OCI-LY7 (cell line): Measurements from ENCODE around the gene TMEM190. TPM values are rescaled to one million over a fixed set of nuclear protein-coding genes. Genes with fewer than 3 reads are reported as not detected.
A peak's percentile ranks its signal among the peaks of the same experiment; 100 is the strongest.

Source experiments
- BruUV-seq: library from RNA; stranded (reverse); fragments of 400-500 nt; replicated peaks from 2 replicates; lab custom pipeline; 2021; lab: Mats Ljungman, UMichigan
- CTCF ChIA-PET: fragments of 300-600 bp; sonication (Branson Sonifier 250); formaldehyde crosslinking; loops from one replicate; lab custom pipeline; 2022; ENCODE audit warnings: antibody characterized with exemption; ENCODE audit not compliant: unreplicated experiment; lab: Charles Lee
- POLR2A ChIA-PET: fragments of 300-600 bp; sonication (Branson Sonifier 250); formaldehyde crosslinking; loops from one replicate; lab custom pipeline; 2022; ENCODE audit warnings: antibody characterized with exemption; lab: Charles Lee
- DNase-seq: peaks from one replicate; pipeline ENCODE4 v3.0.0-alpha.2; 2015; ENCODE audit warnings: low spot score
- H2AFZ ChIP-seq: fragments of 200-600 bp; sonication (generic), shearing (Covaris generic); 2 replicates; pipeline ENCODE4 v1.6.1; 2014; ENCODE audit warnings: mild to moderate bottlenecking, antibody characterized with exemption, low read length, moderate library complexity
- H3K27ac ChIP-seq: fragments of 200-600 bp; sonication (generic); 2 replicates; pipeline ENCODE4 v1.5.1; 2014; ENCODE audit warnings: mixed run types, low read depth, mild to moderate bottlenecking, moderate library complexity, low read length, inconsistent platforms; ENCODE audit not compliant: poor library complexity, severe bottlenecking
- H3K36me3 ChIP-seq: fragments of 200-600 bp; sonication (generic); 2 replicates; pipeline ENCODE4 v1.6.1; 2014; ENCODE audit warnings: mild to moderate bottlenecking, antibody characterized with exemption, low read length, moderate library complexity, mixed read lengths; ENCODE audit not compliant: insufficient read depth
- H3K4me1 ChIP-seq: fragments of 200-600 bp; sonication (generic); 2 replicates; pipeline ENCODE4 v1.5.1; 2014; ENCODE audit warnings: mild to moderate bottlenecking, low read length; ENCODE audit not compliant: insufficient read depth, poor library complexity, severe bottlenecking
- H3K4me2 ChIP-seq: fragments of 200-600 bp; sonication (generic); 2 replicates; pipeline ENCODE4 v1.6.1; 2014; ENCODE audit warnings: mild to moderate bottlenecking, low read length
- H3K4me3 ChIP-seq: fragments of 200-600 bp; sonication (generic); 2 replicates; pipeline ENCODE4 v1.5.1; 2014; ENCODE audit warnings: mild to moderate bottlenecking, low read depth, low read length; ENCODE audit not compliant: poor library complexity, severe bottlenecking
- H3K79me2 ChIP-seq: fragments of 200-600 bp; sonication (generic); 2 replicates; pipeline ENCODE4 v1.6.1; 2016; ENCODE audit warnings: low read depth, mild to moderate bottlenecking, low read length, moderate library complexity, mixed read lengths; ENCODE audit not compliant: insufficient read depth
- H3K9me2 ChIP-seq: fragments of 200-600 bp; sonication (generic); 2 replicates; pipeline ENCODE4 v1.6.1; 2016; ENCODE audit warnings: mild to moderate bottlenecking, low read length, mixed read lengths; ENCODE audit not compliant: insufficient read depth
- H3K9me3 ChIP-seq: fragments of 200-600 bp; sonication (generic); 2 replicates; pipeline ENCODE4 v1.6.1; 2014; ENCODE audit warnings: mild to moderate bottlenecking, mixed run types, low read length, mixed read lengths
- H4K20me1 ChIP-seq: fragments of 200-600 bp; sonication (generic); 2 replicates; pipeline ENCODE4 v1.6.1; 2014; ENCODE audit warnings: mild to moderate bottlenecking, antibody characterized with exemption, low read length, moderate library complexity, mixed read lengths; ENCODE audit not compliant: insufficient read depth
- EZH2phosphoT487 ChIP-seq: fragments of 200-600 bp; sonication (generic); IDR thresholded peaks from 2 replicates; pipeline ENCODE4 v1.6.1; 2018; ENCODE audit warnings: low read depth, borderline replicate concordance, mild to moderate bottlenecking, mixed run types, antibody characterized with exemption, low read length, moderate library complexity, mixed read lengths
- intact Hi-C: fragments of 100-400 bp; cut with micrococcal nuclease; formaldehyde crosslinking; loops from one replicate; pipeline ENCODE4 v1.10.0; 2022; ENCODE audit not compliant: unreplicated experiment
- total RNA-seq, 2 experiments: library from RNA; depleted of rRNA in 1 of 2; stranded (reverse); fragments of >200 nt in 1 of 2; shearing (Covaris generic) in 1 of 2; gene quantifications; 2 replicates each; pipeline ENCODE4 v1.2.3, GENCODE V29; 2014 to 2022
- TF ChIP-seq, protein P1 (sequence below): fragments of 200-600 bp; sonication (generic); conservative IDR thresholded peaks from 2 replicates; pipeline ENCODE4 v1.5.1; 2014; ENCODE audit warnings: mild to moderate bottlenecking, antibody characterized with exemption, low read length, moderate library complexity, mixed read lengths

TMEM190 gene
- total RNA-seq, 2 experiments from 2014 or later = not detected

- no peak for TF ChIP-seq EZH2phosphoT487
- TF ChIP-seq, protein P1, sequence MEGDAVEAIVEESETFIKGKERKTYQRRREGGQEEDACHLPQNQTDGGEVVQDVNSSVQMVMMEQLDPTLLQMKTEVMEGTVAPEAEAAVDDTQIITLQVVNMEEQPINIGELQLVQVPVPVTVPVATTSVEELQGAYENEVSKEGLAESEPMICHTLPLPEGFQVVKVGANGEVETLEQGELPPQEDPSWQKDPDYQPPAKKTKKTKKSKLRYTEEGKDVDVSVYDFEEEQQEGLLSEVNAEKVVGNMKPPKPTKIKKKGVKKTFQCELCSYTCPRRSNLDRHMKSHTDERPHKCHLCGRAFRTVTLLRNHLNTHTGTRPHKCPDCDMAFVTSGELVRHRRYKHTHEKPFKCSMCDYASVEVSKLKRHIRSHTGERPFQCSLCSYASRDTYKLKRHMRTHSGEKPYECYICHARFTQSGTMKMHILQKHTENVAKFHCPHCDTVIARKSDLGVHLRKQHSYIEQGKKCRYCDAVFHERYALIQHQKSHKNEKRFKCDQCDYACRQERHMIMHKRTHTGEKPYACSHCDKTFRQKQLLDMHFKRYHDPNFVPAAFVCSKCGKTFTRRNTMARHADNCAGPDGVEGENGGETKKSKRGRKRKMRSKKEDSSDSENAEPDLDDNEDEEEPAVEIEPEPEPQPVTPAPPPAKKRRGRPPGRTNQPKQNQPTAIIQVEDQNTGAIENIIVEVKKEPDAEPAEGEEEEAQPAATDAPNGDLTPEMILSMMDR = no peak
- Histone ChIP-seq H3K79me2 (no peaks in the 10 kb centered on the region), H3K9me3 (no peaks in the 10 kb centered on the region), H3K4me1 (peaks cover 10% of the 10 kb centered on the region), H3K36me3 (no peaks in the 10 kb centered on the region), H3K9me2 (no peaks in the 10 kb centered on the region), H3K4me2 (no peak overlapping the region), H3K4me3 (no peak overlapping the region), H2AFZ (no peak overlapping the region), H3K27ac (no peak overlapping the region), H4K20me1 (no peaks in the 10 kb centered on the region)
- ChIA-PET POLR2A (no interaction called here), CTCF (no interaction called here)
- BruUV-seq = no TSS peak
- intact Hi-C loops = no loop called here
- DNase-seq = no peak
Observed at GRCh38 chr19:55333870-55334269, 42.8 kb upstream of the TMEM190 start.

DNA sequence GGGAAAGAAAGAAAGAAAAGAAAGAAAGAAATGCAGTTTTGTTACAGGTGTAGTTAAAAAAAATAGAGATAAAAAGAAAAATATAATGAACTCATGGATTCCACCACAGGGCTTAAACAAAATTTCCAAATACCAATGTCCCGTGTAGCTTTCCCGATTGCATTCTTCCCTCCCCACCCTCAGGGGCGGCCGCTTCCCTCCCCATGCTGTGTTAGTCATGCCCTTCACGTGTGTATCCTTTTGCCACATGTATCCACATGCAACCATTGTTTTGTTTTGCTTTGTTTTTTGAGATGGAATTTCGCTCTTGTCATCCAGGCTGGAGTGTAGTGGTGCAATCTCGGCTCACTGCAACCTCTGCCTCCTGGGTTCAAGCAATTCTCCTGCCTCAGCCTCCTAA lies 40.5 kb upstream of the TMEM190 start:
- no peak overlapping the region for H2AFZ ChIP-seq
- H3K4me2 ChIP-seq = no peak overlapping the region
- H3K9me3 ChIP-seq = no peaks in the 10 kb centered on the region
- intact Hi-C loops = loop anchor here (5.0 kb wide), 1 partner anchor 34 kb away; no protein-coding TSS in a partner anchor
- DNase-seq = no peak
- no peaks in the 10 kb centered on the region for H3K79me2 ChIP-seq
- POLR2A ChIA-PET = interaction anchor here (1.0 kb wide), 1 partner anchor 138 kb away, joined by 3 read pairs; no protein-coding TSS in a partner anchor
- BruUV-seq = no TSS peak
- no peaks in the 10 kb centered on the region for H4K20me1 ChIP-seq
- no peak overlapping the region for H3K4me3 ChIP-seq
- H3K36me3 ChIP-seq = no peaks in the 10 kb centered on the region
- no peak overlapping the region for H3K27ac ChIP-seq
- H3K4me1 ChIP-seq = peaks cover 21% of the 10 kb centered on the region
- TF ChIP-seq, protein P1 = no peak
- H3K9me2 ChIP-seq = no peaks in the 10 kb centered on the region
- CTCF ChIA-PET = no interaction called here

DNA sequence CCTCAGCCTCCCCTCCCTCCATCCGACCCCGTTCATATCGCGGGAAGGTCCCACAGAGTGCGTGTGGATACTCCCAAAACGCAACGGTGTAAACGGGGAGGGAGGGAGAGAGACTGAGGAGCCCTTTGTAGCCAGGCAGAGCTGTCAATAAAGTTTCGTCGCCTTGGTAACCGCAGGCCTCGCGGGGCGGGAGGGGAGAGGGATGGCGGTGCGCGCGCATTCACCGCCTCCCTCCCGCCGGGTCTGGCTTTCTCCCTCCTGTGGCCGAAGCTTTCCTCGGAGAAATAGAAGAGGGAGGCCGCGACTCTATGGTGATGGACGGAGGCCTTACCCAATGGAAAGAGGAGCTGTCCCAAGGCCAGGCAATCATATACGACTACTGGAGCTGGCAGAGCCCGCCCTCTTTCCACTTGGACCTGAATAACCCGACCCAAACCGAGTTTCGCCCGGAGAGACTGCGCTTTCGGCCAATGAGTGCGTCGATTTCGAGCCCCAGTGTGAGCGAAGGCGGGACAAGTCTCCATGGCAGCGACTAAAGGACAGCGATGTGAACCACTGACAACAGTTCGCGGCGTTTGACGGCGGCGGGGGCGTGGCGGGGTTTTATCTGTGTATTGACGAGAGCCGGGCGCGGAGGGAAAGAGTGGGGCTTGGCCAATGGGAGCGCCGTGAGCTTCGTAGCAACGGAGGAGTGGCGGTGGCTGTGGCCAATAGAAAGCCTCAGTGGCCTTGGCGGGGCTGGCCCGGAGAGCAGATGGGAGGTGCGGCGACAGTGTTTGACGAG lies 37.3 kb upstream of the TMEM190 start, which contains the start of gene KMT5C:
Gene KMT5C, plus strand, starts transcription at position 772 of the 784 bp plus-strand sequence. CDS start 2,061 bp downstream, outside the sequence.
- peaks cover 28% of the 10 kb centered on the region for H3K4me1 ChIP-seq
- intact Hi-C loops = loop anchor here (2.0 to 5.0 kb wide), 2 partner anchors 28 to 37 kb away; no protein-coding TSS in a partner anchor
- peak; percentile 100 for DNase-seq
- peak within 1 kb of the TSS; percentile 99 for H3K4me2 ChIP-seq
- H3K9me2 ChIP-seq = no peaks in the 10 kb centered on the region
- H3K9me3 ChIP-seq = no peaks in the 10 kb centered on the region
- POLR2A ChIA-PET = interaction anchor here (0.5 to 1.5 kb wide), 11 partner anchors 17 to 295 kb away, joined by 3 to 7 read pairs (median 3); partner anchors contain the start of gene TMEM238
- peak within 1 kb of the TSS; percentile 53 for H3K27ac ChIP-seq
- CTCF ChIA-PET = interaction anchor here (0.5 to 1.0 kb wide), 7 partner anchors 9 to 782 kb away, joined by 3 to 7 read pairs (median 4); partner anchors contain the start of gene ZNF787
- H2AFZ ChIP-seq = peak within 1 kb of the TSS; percentile 87
- H3K4me3 ChIP-seq = peak within 1 kb of the TSS; percentile 89
- H4K20me1 ChIP-seq = no peaks in the 10 kb centered on the region
- no peaks in the 10 kb centered on the region for H3K79me2 ChIP-seq
- H3K36me3 ChIP-seq = no peaks in the 10 kb centered on the region
- BruUV-seq = no TSS peak
- TF ChIP-seq EZH2phosphoT487 = no peak
- TF ChIP-seq, protein P1 = no peak
